GDM1 (cell line): ENCODE data around the gene ZNF366.

Source experiments
- DNase-seq: peaks from one replicate; lab custom pipeline; 2025; lab: John Stamatoyannopoulos, UW

ZNF366 gene, protein sequence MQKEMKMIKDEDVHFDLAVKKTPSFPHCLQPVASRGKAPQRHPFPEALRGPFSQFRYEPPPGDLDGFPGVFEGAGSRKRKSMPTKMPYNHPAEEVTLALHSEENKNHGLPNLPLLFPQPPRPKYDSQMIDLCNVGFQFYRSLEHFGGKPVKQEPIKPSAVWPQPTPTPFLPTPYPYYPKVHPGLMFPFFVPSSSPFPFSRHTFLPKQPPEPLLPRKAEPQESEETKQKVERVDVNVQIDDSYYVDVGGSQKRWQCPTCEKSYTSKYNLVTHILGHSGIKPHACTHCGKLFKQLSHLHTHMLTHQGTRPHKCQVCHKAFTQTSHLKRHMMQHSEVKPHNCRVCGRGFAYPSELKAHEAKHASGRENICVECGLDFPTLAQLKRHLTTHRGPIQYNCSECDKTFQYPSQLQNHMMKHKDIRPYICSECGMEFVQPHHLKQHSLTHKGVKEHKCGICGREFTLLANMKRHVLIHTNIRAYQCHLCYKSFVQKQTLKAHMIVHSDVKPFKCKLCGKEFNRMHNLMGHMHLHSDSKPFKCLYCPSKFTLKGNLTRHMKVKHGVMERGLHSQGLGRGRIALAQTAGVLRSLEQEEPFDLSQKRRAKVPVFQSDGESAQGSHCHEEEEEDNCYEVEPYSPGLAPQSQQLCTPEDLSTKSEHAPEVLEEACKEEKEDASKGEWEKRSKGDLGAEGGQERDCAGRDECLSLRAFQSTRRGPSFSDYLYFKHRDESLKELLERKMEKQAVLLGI

DNA sequence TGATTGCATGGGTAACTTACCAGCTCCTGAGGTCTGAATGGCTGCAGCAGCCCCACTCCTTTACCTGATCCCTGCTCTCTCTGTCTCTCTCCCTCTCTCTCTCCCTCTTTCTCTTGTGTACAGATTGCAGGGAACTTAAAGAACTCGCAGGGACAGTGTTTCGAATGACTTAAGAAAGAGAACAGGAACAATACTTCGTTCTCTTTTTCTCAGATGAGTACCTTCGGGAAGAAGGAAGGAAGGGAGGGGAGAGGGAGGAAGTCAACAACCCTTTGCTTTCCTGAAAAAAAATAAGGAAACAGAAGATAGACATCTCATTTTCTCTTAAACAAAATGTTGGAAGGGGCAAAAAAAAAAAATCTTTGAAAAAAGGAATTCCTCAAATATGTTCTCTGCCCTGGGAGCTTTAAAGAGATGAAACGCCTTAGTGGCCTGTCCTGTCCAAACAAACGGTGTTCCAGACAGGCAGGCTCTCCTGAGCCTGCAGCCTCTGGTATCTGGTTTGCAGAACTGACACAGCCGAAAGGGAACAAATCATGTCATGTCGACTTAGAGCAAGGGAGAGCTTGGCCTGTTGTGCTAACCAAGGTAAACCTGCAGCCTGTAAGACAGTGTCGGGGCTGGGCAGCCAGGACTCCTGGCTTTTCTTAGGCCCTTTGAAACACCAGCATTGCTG lies at the start of gene ZNF366:
ZNF366 (minus strand) TSS at position 180 of the 676 bp plus-strand sequence. CDS start 45,914 bp downstream, outside the sequence.
- DNase-seq: no peak

DNA sequence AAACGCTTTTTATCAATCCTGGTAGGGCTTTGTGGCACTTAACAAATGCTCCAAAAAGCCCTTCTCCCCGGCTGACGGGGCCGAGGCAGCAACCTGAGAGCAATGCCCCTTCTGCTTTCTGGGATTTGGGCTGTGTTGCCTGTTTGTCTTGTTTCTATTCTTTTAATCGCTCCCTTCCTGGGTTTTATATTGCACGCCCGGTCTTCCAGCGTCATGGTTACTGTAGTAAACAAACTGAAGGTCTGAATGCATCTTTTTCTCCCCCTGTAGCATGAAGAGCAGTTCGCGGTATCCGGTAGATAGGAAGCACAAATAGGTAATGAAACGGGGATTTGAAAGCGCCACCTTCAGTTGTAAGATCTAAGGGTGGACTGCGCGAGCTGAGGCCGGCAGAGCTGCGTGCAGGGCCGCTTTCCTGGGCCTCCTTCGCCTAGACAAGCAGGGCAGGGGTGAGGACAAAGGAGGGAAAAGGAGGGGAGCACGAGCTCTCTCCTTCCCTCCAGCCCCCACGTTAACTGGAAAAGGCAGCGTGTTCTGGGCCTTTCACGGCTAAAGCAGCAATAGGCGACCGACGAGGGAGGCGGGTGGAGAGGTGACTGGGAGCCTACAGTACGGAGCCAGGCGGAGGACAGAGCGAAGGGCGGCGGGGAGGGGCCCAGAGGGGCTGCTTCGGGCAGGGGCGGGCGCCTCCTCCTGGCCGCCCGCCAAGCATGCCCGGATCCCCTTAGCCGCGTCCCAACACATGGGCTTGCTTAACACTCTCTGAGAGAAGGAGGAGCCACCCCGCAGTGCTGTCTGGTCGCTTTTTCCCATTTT lies 49.3 kb upstream of the ZNF366 start:
- no peak for DNase-seq

DNA sequence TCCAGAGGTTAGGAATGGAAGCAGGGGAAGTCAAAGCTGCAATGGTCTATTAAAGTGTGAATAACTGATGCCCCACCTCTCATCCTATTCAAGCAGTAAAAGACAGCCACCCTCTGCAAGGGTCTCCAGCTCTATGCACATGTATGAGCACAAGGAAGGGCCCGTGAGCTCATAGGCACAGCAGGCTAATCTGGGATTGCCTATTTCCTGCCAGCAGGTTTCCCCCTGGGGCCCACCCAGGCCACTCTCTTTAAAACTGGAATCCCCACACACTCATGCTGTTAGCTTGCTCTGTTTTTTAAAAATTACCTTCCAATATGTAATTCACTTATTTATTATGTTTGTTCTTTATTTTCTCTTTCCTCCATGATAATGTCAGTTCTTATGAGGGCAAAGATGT lies 48.7 kb upstream of the ZNF366 start:
- DNase-seq: no peak

DNA sequence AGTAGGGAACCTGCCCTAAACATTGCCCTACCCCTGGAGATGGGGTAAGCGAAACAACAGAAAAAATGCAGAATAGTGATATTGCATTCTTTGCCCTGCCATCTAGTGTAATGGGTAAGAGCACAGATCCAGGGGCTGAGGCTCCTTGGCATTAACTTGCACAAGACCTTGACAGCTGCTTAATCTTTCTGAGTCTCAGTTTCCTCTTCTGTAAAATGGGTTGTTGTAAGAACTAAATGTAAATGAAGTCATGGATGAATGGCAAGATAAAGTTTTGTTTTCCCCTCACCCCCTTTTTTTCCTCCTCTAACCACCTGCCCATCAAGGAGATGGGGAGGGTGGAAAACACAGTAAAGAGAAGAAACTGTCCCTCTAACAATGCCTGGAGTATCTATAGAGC lies 47.7 kb upstream of the ZNF366 start:
- no peak for DNase-seq

DNA sequence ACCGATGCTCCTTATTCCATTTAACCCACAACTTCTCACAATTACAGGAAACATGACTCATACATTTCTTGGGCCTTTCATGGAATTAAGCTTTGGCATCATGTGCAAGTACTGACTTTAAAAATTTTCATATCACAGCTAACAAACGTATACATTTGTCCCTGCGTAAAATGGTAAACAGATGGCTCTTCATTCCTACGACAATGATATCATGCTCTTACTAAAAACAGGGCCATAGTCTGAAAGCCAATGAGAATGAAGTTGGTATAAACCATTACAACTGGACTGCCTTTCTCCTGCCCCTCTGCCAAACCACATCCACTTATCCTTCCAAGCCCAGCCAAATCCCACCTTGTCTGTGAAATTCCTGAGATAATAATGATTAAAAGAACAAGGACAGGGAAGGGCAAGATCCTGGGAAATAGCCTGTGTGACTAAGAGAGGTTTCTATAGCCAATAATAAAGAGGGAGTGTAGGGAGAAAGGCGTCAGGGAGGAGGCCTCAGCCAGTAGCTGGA lies 44.9 kb upstream of the ZNF366 start:
- no peak for DNase-seq

DNA sequence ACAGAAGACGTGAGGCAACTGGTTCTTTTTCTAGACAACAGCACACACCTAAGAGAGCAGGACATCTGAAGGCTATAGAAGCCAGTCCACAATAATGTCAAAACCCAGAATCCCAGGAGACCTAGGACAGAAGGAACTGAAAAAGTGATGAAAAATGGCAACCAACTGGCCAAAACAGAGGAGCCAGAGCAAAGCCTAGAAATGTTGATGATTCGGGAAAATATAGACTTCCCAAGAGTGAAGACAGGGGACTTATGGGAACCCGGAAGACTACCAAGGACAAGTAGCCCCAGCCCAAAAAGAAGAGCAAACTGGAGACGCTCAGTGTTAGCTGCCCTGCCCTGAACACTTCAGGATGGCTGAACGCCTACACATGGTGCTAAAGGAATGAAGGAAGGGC lies 43.4 kb upstream of the ZNF366 start:
- no peak for DNase-seq

DNA sequence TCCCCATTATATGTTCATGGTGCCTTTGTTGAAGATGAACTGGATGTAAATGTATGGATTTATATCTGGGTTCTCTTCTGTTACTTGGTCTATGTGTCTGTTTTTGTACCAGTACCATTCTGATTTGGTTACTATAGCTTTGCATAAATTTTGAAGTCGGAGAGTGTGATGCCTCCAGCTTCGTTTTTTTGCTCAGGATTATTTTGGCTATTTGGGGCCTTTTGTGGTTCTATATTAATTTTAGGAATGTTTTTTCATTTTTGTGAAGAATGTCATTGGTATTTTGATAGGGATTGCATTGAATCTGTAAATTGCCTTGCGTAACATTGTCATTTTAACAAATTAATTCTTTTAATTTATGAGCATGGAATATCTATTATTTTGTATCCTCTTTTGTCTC lies 36.6 kb upstream of the ZNF366 start:
- no peak for DNase-seq

DNA sequence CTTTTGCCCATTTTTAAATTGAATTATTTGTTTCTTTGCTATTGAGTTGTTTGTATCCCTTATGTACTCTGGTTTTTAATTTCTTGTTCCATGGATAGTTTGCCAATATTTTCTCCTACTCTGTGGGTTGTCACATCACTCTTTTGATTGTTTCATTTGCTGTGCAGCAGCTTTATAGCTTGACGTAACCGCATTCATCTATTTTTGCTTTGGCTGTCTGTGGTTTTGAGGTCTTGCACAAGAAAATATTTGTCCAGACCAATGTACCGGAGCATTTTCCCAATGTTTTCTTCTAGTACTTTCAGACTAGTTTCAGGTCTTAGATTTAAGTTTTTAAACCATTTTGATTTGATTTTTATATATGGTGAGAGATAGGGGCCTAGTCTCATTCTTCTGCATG lies 36.2 kb upstream of the ZNF366 start:
- DNase-seq: no peak

DNA sequence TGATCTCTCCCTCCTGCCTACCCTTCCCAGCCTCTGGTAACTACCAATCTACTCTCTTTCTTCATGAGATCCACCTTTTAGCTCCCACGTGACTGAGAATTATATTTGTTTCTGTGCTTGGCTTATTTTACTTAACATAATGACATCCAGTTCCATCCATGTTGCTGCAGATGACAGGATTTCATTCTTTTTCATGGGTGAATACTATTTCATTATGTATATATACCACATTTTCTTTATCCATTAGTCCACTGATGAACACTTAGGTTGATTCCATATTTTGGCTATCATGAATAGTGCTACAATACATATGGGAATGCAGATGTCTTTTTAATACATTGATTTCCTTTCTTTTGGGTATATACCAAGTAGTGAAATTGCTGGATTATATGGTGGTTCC lies 35.5 kb upstream of the ZNF366 start:
- DNase-seq: no peak

DNA sequence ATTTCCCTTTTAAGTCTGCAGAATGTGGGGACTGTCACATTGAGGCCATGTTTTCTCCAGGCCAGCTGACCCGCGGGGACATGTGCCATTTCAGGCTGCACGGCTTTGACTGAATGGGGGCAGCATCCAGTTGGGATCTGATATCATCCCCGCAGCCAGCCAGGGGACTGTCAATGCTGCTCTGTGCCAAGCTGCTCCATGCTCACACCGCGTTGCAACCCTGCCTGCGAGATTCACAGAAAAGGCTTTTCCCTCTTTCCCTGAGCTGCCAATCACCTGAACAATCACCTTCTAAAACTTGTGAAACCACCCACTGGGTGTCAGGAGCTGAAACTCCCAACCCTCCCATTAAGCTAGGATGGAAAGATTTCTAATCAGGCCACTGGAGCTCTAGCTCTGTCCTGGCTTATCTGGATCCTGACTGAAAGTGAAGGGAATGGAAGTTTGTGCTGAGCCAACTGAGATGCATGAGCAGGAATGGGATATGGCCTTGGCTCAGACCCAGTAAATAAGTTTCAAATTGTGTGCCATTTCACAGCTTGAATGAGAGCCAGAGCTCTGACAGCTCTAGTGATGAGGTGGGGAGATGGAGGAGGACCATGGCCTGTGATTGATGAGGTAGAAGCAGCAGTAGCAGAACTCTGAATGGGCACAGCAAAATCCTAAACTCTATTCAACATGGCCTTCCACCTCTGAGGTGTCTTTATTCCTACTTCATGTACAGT lies 34.5 kb upstream of the ZNF366 start:
- DNase-seq: no peak

DNA sequence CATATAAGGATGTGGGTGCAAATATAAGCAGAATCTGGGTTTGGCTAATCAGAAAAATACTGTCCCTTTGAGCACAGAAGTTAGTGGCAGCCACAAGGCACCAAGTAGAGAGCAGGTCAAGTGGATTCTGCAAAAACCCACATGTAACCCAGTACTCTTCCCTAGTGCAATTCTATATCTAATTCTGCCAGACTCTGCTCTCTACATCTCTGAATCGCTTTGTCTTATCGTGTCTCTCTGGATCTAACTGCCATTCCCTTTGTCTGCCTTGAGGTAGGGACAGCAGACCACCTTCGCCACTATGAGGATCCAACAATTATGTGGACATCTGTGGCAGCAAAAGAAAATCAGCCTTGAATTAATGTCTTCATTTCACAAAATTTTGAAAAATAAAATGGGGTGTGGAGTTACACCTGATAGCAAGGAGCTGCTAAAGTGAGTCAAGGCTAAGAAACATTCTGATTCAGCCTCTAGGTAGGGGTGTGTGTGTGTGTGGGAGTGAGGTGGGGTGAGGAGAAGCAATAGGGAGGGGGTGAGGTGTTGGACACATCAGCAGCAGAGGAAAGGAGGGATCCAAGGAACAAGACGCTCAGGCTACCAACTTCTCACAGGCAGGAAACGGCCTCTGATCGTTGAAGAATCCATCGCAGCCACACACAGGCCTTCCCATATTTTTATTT lies 33.7 kb upstream of the ZNF366 start:
- DNase-seq: no peak

DNA sequence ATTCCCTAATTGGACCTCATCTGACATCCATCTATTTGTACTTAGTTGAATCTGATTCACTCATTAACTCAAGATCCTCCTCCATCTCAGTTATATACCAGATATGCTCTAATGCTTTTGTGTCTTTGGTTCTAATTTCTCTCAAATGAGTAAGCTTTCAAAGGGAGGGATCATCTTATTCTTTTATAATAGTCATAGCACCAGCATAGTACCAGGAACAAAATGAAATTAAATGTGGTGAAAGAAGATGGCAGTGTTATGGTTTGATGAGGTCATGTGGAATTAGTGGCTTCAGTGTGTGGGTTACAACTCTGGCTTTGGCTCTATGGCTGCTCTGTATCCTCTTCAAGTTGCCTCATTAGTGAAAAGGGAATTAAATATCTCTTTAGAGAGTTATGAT lies 32.5 kb upstream of the ZNF366 start:
- no peak for DNase-seq

DNA sequence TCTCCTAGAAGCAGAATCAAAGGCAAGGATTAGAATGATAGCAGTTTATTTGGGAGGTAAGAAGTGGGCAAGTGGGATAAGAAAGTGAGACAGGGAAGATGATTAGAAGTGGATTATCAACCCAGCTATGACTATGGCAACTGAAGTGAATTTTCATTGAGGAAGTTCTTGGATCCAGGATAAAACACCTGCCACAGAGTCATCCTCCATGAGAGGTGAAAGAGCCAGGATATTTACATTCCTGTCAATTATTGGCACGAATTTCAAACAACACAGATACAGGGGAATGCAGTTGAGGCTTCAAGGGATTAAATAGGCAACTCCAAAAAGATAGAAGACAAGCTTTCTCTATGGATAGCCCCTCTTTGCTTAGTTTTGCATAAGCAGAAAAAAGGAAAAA lies 31.8 kb upstream of the ZNF366 start:
- DNase-seq: no peak

DNA sequence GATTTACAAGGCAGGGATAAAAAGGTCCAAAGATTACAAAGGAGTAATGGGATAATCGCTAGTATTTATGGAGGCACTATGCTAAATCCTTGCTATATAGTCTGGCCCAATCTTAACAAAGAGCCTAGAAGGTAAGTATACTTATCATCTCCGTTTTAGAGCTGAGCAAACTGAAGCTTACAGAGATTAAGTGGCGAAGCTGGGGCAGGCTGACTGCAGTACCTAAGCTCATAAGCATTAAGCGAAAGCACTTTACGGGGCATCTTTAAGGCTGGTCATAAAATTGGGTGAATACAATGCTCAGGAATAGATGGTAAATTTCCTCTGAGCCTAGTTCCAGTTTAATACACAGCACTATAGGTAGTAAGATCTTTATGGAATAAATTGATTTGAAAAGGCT lies 30.0 kb upstream of the ZNF366 start:
- DNase-seq: no peak

DNA sequence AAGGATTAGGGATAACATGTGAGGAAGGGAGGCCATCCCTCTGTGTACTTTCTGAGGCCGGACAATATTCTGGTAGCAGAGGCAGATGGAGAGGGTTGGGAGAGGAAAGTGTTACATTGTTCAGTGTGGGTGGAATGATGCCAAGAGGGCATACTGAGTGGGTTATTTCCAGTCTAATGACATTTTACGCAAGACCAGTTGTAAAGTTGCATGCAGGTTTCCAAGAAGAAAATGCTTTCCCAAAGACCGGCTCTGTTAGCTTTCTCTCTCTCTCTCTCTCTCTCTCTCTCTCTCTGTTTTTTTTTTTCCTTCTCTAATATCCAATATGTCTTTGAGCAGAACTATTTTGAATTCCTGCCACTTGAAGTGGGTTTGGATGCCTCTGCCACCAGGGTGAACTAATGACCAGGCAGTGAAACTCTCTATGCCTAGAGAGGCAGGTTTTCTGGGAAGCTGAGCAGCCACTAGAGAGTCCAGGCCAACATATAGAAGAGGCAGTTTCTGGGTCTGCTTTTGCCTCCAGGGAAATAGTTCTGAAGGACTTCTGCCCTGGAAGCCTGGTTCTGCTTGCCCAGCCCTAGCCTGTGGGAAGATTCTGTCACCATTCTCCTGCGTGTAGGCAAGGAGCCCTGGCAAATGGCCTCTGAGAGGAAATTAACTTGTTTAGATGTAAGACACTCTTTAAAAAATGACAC lies 24.4 kb upstream of the ZNF366 start:
- DNase-seq: no peak

DNA sequence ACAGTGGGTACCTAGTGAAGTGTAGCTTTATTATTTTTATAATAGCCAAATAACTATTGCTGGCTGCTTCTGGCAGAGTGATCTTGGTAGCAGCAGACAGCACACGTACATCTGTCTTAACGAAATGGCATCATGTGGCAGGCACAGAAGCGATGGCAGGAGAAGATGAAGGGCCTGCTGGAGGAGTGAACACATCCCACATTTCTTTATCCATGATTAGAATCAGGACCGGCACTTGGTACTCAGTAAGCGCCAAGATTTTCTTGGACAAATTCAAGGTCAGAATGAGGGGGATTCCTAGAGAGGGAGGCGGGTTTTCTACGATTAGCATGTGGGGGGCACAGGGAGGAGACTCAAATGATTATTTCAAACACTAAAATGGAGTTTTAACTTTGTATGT lies 23.0 kb upstream of the ZNF366 start:
- DNase-seq: no peak

DNA sequence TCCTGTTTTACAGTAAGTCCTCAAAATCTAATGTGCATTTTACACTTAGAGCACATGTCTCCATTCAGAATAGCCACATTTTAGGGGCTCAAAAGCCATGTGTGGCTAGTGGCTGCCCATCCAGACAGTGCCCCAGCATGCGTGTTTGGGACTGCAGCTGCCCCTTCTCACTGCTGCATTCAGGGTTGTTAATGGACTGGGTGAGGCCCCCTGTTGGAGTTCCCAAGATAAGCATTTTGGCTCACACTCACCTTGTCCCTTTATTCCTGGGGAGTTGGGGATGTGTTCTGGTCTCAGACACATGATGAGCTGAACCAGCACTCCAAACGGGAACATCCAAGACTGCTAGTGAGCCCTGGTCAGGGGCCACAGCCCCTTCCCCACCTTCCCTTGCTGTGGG lies 22.2 kb upstream of the ZNF366 start:
- no peak for DNase-seq

DNA sequence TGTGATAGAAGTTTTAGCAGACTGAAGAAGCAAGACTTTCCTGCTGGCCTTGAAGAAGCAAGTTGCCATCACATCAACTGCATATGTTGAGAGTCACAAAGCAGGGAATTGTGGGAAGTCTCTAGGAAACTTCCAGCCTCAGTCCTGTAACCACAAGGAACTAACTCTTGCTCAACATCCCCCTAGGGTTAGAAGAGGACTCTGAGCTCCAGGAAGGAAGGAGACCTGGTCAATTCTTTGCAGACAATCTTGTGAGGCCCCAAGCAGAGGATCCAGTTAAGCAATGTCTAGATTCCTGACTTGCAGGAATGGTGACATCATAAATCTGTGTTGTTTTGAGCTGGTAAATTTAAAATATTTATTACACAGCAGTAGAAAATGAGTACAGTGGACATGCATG lies 18.6 kb upstream of the ZNF366 start:
- DNase-seq: no peak

DNA sequence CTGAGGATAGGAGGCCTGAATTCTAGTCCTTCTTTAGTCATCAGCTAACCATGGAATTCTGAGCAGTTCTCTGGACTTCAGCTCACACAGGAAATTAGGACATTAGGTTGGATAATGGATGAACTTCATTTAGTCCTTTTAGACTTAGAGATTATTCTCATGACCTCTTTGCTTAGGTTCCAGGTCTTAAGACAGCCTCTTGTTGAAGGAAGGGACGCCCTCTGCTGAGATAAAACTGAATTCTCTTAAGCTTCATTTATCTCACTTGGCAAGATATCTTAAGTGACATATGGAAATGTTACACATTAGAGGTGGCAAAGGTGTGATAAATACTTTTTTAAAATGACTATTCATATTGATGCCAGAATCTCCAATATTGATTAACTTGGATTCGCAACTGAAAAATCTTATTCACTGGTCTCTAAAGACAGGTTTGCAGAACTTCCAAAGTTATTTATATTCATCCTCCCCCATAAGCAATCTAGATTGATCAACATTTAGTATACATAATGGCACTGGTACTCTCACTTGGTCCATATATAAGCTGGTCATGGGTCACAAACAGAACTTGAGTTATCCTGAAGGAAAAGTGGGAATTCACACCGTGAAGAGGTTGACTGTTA lies 16.9 kb upstream of the ZNF366 start:
- DNase-seq: peak; percentile 47

DNA sequence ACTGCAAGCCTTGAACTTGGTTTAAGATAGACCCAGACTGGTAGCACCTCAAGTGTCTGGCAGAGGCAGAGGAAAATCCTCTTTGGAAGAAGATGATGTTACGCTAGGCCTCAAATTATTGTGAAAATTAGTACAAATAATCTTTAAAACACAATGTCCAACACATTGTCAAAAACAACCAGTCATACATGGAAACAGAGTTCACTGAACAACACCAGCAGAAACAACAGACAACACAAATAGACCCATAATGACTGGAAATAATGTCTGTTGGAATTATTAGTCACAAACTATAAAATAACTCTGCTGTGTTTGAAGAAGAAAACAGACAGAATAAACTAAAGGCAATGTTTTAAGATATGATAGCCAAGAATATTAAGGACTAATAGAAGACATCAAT lies 15.4 kb upstream of the ZNF366 start:
- no peak for DNase-seq
